HG02798 (cell line): ENCODE results near the gene PRKAB2.
"Not testable (repeated sequence)": the region's sequence is repeated elsewhere in the genome, so short reads cannot be mapped to it uniquely, and the experiment has no call there.

Source experiments
- ATAC-seq: cut with Tn5 transposase; IDR thresholded peaks from one replicate; pipeline ENCODE4 v1.9.1; 2021; ENCODE audit warnings: mild to moderate bottlenecking; ENCODE audit not compliant: unreplicated experiment, poor library complexity

PRKAB2 gene

DNA sequence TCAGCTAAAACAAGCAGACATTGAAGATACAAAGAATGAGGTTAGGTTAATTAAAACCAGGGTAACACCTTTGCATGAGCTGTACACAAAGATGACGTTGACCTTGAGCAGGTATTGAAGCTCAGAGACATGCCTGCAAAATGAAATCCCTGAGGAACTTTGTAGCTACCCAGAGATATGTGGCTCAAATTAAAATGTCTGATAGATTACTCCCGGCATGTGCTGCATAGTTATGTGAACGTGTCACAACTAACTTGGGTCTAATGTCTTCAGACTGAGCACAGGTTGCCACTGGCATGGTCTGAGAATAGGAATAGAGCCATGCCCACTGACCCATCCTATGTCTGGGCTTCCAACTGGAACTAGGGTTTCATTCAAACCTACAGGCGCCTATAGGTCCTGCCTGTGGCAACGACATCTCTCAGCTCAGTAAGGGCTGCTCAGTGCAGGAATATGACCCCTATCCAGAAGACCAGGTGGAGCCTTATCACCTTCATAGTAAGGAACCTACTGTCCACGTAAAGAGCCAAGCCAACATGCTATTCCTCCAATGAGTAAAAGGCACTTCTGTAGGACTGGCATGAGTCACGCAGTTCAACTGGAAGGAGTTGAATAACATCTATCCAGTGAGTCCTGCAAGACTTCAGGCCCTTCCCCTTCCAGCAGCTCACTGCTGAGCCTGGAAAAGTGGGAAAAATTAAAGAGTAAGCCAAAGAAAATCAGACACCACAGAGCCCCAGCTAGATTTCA, 60.7 kb downstream of the PRKAB2 start:
- ATAC-seq, result no peak

DNA sequence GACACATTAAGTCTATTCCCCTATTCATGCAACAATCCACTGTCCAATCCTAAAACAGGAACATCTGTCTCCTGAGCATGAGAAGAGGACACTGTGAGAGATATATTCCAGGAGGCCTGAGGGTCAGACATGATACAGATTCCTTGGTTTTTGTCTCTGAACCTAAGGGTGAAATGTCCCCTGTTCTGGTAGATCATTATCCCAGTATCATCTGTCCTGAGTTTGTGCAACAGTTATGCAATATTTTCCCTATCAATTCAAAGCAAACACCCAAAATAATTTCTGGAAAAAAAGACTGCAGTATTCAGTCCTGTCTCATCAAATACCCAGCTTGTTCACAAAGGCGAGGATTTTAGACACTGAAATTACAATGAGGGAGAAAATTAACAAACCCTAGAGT, 61.4 kb downstream of the PRKAB2 start:
- ATAC-seq, result no peak

GRCh38 chr1:147110434-147110833, 61.8 kb downstream of the PRKAB2 start:
- ATAC-seq, result no peak

DNA sequence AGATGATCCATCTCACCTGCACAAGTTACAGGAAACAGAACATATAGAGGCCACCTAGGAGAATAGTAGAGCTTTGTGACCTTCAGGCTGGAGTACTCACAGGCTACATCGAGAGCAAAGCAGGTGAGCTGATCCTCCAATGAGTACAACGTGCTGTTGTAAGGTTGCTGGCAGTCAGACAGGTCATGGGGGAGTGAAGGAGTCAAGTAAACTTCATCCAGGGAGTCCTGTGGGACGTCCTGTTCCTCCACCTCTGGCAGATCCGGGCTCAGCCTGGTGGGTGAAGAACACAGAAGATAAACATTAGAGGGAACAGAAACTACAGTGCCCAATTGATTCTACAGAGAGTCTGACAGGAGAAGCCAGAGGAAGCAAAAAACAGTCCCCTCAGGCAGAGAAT, 62.5 kb downstream of the PRKAB2 start:
- ATAC-seq, result no peak

DNA sequence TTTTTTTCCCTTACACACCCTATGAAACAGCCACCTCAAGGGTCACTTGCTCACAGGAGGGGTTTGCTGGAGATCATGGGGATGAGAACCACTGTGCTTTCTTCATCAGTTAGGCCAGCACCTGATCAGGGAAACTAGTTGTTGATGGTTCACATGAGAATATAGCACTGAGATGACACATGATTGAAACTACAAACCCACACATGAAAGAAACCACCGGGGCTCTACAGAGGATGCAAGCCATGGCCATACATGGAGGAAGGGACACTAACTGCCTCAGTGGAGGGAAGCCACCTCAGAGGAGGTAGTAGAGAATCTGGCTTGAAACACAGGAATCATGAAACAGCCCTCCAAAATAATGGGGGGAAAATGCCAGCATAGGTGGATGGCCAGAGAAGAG, 63.2 kb downstream of the PRKAB2 start:
- peak; percentile 80 for ATAC-seq

DNA sequence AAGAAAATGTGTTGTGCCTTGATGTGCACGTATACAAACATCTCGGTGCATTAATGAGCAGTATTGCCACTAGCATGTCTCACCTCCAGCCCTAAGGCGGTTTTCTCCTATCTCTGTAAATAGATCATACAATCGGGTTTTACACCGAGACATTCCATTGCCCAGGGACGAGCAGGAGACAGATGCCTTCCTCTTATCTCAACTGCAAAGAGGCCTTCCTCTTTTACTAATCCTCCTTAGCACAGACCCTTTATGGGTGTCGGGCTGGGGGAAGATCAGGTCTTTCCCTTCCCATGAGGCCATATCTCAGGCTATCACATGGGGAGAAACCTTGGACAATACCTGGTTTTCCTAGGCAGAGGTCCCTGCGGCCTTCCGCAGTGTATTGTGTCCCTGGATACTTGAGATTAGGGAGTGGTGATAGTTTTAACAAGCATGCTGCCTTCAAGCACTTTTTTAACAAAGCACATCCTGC, 65.8 kb downstream of the PRKAB2 start:
- not testable (repeated sequence) for ATAC-seq

DNA sequence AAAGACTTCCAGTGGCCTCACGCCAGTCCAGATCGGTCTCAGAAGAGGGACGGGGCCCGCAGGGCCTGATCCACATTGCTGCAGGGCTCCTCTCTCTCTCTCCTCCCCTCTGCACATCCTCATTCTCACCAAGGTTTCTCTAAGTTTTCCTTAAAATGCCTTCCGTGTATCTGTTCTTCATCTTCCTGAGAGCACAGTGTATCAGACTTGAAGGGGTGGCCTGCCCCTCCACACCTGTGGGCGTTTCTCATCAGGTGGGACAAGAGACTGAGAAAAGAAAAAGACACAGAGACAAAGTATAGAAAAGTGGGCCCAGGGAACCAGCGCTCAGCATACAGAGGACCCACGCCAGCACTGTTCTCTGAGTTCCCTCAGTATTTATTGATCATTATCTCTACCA, 66.4 kb downstream of the PRKAB2 start:
- ATAC-seq, result no peak
